ENCODE data around the gene CBR3.

DNA sequence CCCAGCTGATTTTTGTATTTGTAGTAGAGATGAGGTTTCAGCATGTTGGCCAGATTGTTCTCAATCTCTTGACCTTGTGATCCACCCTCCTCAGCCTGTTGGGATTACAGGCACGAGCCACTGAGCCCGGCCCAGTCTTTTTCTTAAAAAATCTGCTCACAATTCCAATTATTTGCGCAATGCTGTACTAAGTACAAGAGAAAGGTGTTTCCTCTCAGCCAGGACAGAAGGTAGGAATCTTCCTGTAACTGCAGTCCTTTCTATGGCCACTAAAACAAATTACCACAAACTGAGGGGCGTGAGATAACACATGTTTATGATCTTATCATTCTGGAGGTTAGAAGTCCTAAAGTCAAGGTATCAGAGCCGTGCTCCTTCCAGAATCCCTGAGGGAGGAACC, 6.9 kb upstream of the CBR3 start:
- TF ChIP-seq, protein P1, sequence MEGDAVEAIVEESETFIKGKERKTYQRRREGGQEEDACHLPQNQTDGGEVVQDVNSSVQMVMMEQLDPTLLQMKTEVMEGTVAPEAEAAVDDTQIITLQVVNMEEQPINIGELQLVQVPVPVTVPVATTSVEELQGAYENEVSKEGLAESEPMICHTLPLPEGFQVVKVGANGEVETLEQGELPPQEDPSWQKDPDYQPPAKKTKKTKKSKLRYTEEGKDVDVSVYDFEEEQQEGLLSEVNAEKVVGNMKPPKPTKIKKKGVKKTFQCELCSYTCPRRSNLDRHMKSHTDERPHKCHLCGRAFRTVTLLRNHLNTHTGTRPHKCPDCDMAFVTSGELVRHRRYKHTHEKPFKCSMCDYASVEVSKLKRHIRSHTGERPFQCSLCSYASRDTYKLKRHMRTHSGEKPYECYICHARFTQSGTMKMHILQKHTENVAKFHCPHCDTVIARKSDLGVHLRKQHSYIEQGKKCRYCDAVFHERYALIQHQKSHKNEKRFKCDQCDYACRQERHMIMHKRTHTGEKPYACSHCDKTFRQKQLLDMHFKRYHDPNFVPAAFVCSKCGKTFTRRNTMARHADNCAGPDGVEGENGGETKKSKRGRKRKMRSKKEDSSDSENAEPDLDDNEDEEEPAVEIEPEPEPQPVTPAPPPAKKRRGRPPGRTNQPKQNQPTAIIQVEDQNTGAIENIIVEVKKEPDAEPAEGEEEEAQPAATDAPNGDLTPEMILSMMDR (conservative IDR thresholded peaks at IDR 0.05; ENCODE audit: low read length), result 0 out of 2 replicates have a peak, but pooled peaks have one; percentile 27
- no peak for TF ChIP-seq EZH2phosphoT487 (IDR thresholded peaks at IDR 0.05; ENCODE audit: borderline replicate concordance)

Data from Loucy (cell line).